GM15510 (cell line): Measurements from ENCODE around the gene FXYD6.

ENCODE experiments used
- POLR2A ChIP-seq: IDR thresholded peaks from 3 replicates; pipeline ENCODE4 v1.6.1; 2011; ENCODE audit warnings: borderline replicate concordance; ENCODE audit not compliant: insufficient read length; ENCODE audit errors: extremely low read depth

The FXYD6 gene

DNA sequence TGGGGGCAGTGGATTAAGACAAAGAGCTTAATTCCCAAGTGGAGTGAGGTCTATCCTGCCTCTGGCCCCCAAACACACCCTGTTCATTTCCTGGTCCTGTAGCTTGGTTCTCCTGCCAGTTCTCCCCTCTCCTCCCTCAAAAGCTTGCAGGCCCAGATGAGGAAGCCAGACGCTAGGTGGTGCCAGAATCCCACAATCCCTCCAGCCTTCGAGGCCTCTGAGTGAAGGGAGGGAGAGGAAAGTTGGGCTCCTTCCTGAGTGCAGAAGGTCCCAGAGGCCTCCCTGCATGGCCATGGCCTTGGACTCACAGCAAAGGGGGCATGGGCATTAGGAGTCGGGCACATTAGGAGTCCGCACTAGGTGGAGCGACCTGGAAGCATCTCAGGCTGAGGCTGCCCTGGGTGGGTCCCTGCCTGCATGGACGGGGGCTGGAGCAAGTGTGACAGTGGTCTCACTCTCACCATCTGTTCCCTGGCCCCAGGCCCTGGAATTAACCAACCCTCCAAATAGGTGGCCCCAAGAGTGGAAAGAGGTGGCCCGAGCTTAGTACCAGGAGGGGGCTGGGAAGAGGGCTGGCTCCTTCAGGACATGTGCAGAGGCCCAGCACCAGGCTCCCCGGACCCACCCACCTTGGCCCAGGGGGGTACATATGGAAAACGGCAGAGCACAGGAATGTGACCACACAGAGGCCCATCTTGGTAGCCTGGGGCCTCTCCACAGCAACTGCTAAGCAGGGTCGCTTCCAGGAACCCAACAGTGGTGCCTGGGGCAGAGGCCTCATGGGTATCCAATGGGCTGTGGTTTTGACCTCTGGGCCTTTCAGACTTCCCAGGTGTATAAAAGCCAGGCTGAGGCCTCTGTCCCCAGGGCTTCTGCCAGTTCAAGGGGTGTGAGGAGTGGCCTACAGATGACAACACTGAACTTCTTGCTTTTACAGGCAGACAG, 57.1 kb downstream of the FXYD6 start:
- no peak for TF ChIP-seq POLR2A

DNA sequence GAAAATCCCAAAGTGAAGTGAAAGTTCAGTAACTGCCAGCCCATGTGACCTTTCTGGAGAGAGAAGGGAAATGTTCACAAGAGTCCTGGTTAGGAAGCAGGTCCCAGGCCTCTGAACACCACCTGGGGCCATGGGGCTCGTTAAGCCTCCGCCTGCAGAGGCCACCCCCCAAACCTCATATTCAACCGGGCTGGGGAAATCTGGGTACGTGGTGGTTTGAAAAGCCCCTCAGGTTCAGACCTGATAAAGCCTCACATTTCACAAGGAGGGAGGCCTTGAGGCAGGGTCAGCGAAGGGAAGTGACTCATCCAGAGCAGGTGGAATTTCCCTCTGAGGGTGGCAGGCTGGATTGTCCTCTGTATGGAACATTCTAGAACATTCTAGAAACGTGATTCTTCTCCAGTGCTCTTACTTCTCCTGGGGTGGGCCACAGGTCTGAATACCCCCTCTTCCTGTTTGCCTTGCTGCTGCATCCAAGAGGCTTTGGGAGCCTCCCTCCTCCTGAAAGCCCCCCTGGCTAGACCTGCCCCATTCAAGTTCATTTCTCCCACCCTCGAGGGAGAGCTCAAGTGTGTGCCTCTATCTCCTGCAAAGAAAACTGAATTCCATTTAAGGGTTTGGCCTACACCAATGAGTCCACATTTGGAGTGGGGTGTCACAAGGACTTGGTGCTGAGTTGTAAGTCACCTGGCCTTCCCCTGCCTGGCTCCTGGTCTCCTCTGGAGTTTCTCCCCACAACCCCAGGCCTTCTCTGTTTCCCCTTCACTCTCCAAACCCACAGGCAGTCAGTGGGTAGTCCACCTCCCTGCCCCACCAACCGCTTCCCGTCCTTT, 58.2 kb downstream of the FXYD6 start:
- TF ChIP-seq POLR2A, result no peak

DNA sequence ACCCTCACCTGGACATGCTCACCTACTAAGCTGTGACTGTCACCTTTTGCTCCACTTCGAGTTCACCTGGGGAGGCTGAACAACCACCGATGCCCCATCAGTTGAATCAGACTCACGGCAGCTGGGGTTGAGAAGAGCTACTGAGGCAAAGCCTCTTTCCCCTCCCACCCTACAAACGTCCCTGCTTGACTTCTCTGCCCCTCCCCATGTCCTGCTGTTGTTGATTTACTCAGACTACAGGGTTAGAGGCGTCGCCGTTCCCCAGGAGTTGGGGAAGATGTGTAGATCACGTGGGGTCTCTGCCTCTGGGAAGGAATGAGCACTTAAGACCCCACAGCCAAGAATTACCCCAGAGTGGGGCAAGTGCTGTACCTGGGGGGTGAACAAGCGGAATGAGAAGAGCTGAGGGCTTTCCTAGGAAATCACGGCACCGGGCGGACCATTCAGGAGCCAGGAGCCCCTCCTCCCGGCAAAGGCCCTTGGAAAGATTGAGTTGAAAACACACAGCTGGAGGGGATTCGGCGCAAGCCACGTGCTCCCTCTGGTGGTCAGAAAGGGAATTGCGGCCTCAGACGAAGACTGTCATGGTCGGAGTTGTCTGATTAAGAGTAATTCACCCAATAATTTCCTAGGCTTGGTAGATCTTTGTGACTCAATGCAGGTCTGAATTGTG, 59.0 kb downstream of the FXYD6 start:
- peak; percentile 14 for TF ChIP-seq POLR2A

DNA sequence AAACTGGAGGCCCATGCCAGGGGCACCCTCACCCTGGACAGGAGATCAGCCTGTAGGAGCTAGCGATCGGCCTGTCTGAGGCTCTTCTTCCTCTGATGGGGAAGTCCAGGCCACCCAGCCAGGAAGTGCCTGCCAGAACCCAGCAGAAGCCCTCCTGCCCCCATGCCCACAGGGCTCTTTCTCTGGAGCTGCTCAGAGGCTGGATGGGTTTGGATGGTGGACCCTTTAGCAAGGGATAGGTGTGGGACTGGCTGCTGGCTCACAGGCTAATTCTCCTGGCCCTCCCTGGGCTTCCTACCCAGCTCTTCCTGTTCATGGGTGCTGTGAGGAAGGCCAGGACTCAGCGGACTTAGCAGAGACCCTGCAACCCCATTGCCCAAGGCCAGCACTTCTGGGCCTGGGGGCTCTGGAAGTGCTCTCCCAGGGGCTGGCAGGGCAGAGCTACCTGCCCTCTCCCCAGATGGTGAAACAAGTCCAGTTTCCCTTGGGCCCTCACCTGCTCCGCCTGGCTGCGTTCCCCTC, 59.6 kb downstream of the FXYD6 start:
- TF ChIP-seq POLR2A, result peak; percentile 13

DNA sequence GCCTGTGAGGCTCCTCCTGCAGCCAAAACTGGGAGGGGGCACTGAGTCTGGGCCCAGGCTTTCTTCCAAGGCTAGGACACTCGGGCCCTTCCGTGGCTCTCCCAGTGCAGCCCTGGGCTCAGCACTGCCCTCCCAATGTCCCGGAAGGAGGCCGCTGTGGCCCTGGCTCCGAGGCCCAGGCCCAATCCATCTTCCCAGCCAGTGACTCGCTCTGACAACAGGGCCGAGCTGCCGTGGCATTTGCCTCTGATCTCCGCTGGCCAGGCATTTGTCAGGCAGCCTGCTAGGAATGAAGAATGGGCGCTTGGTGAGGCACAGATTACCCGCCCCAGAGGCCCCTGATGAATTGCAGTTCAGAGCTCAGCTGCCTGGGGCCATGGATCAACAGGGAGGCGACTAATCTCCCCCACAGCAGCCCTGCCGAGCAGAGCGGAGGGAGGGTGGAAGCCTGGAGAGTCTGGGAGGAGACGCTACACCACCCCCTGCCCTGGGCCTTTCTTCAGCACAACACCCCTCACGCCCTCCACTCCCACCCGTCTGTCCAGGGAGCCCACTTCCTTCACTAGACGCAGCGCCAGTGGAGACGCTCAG, 60.2 kb downstream of the FXYD6 start:
- no peak for TF ChIP-seq POLR2A

DNA sequence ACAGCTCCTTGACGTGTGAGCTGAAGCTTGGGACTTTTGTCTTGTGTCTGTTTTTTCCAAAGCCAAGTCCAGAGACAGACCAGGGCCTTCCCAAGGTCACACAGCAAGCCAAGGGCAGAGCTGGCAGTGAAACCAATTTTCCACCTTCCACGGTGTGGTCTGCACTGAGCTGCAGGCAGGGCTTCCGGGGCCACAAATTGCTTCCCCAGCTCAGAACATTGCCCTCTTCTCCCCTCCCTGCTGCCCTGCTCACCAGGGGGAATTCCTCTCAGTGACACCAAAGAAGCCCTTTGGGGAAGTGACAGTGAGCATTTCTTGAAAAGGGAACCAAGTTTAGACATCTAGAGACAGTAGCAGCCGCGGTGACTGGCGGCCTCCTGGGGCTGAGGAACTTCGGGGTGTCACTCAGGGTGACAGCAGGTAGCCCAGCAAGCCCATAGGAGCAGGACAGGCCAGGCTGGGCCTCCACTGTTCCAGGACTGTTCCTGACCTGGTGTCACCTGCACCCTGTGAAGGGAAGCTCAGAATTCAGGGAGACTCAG, 61.1 kb downstream of the FXYD6 start:
- peak; percentile 71 for TF ChIP-seq POLR2A

DNA sequence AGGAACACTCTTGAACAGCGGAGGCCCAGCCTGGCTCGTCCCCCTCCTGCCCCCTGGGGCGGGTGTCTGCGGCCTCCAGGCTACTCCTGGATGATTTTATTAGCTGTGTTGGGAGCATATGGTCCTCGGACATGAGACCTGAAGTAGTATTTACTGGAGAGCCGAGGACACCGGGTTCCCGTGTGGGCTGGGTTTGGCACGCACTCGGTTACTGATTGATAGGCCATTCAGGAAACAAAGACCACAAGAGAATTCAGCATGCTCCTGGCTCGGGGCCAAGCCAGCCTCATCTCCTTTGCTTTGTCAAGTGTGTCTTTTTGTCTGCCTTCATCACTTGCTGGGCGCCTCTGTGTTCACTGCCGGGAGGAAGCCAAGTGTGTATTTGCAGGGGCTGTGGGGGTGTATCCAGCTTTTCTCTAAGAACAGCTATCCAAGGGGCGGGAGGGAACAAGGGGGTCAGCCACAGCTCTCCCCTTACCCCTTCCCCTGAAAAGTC, 61.6 kb downstream of the FXYD6 start:
- TF ChIP-seq POLR2A, result peak; percentile 30

DNA sequence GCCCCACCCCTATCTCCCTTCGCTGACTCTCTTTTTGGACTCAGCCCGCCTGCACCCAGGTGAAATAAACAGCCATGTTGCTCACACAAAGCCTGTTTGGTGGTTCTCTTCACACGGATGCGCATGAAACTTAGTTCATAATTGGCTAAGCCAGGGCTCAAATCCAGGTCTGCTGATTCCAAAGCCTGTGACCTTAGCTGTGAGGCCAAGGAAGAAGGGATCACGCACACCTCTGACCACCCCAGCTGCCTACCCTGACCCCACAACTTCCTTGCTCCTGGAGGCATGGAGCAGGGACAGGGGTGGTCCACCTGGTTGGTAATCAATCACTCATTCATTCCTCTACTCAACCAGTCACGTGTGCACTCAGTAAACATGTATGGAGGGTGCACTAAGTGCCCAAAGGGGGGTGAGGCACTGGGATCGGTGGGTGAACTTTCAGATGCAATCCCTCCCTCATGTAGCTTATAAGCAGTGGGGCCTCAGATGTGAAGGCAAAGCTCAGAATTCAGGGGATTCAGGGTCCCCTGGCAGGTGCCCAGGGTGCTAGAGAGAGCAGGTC, 62.2 kb downstream of the FXYD6 start:
- no peak for TF ChIP-seq POLR2A

DNA sequence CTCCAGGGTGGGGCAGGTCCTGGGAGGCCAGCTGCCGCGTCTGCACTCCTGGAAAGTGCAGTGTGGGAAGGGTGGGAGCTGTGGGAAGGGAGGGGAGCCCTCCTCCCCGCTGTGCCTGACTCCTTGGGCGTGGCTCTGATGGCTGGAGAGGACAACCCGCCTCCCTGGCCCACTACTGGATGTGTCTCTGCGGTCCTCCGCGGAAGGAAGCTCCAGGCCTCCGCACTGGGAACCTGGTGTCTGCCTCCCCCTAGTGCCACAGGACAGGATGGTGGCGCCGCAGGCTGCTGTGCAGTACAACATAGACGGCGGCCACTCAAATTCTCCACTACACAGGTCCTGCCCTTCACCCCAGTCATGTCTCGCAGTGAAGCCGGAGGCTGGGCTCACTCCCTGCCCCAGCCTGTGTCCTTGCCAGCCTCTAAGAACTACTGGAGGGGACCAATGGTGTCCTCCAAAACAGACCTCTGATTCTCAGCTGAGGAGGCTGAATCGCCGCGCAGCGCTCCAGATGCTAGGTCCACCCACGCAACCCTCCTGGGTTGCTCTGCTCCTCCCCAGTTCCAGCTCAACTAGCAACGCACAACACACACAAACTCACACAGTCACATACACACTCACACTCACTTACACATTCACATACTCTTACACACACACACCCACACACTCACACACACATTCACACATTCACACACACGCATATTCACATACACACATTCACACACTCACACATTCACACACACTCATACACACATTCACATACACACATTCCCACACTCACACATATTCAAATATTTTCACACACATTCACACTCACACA, 67.0 kb downstream of the FXYD6 start:
- TF ChIP-seq POLR2A, result no peak

DNA sequence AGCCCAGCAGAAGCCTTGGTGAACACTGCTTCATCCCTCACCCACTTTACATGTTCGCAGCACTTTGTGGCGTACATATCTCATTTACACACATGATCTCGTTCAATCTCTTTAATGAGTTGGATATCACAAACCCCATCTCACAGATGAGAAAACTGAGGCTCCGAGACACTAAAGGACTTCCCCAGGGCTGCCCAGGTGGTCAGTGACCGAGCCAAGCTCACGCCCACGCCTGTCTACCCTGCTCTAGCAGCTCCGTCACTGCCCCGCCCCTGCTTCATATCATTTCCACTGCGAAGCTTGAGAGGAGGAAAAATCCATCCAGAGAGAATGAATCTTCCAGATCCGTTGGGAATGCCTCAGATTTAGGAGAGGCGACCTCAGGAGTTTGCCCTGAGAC, 67.7 kb downstream of the FXYD6 start:
- TF ChIP-seq POLR2A, result no peak

DNA sequence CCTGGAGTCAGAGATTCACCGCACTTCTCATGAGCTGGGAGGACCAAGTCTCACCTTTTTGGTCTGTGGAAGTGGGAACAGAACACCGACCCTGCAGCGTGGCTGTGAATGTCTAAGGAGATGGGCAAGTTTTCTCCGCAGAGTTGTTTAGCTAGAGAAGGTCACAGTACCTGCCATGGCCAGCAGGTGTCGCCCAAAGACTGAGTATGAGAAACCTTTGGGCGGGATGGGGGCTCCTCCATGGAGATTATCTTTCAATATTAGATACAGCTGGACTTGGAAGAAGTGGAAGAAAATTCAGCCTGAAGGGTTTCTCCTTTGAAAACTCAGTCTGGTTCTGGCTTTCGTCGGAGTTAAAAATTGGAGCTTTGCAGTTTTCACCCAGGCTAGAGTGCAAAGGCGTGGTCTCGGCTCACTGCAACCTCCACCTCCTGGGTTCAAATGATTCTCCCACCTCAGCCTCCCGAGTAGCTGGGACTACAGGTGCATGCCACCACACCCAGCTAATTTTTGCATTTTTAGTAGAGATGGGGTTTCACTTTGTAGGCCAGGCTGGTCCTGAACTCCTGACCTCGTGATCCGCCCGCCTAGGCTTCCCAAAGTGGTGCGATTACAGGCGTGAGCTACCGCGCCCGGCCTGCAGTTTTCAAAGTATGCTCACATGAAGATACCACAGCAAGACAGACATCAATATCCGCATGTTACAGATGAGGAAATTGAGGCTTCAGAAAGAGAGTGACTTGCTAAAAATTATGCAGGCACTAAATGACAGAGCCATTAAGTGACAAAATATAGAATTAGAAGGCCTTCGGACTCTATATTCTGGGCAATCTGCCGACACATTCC, 68.8 kb downstream of the FXYD6 start:
- TF ChIP-seq POLR2A, result no peak

DNA sequence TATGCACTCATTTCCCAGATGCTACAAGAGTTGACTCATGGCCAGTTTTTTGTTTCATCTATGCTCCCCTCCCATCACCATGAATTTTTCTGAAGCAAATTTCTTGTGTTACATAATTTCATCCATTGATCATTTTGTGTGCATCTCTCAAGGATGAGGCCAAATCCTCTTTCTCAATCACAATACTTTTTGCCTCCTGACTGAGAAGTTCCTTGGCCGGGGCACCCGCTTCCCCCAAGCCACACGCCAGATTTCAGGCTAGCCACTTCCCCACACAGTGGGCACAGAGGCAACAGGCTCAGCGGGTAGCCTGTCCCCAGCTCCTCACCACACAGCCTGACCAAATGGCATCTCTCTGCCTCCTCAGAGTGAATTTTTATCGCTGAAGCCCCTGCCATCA, 69.6 kb downstream of the FXYD6 start:
- no peak for TF ChIP-seq POLR2A
